ENCODE results near the gene TXNDC9. TPM values are rescaled to one million over a fixed set of nuclear protein-coding genes. Genes with fewer than 3 reads are reported as not detected.
"Not testable (repeated sequence)": the region's sequence is repeated elsewhere in the genome, so short reads cannot be mapped to it uniquely, and the experiment has no call there.

The TXNDC9 gene
- total RNA-seq, 1 experiment from 2014 or later, result 31.0 TPM

GRCh38 chr2:99317161-99317872 lies 18.8 kb downstream of the TXNDC9 start:
- no peaks in the 10 kb centered on the region for H3K9me3 Mint-ChIP-seq
- TF ChIP-seq, protein P1, sequence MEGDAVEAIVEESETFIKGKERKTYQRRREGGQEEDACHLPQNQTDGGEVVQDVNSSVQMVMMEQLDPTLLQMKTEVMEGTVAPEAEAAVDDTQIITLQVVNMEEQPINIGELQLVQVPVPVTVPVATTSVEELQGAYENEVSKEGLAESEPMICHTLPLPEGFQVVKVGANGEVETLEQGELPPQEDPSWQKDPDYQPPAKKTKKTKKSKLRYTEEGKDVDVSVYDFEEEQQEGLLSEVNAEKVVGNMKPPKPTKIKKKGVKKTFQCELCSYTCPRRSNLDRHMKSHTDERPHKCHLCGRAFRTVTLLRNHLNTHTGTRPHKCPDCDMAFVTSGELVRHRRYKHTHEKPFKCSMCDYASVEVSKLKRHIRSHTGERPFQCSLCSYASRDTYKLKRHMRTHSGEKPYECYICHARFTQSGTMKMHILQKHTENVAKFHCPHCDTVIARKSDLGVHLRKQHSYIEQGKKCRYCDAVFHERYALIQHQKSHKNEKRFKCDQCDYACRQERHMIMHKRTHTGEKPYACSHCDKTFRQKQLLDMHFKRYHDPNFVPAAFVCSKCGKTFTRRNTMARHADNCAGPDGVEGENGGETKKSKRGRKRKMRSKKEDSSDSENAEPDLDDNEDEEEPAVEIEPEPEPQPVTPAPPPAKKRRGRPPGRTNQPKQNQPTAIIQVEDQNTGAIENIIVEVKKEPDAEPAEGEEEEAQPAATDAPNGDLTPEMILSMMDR (IDR thresholded peaks at IDR 0.05), result no peak
- TF ChIP-seq NR2C2 (CRISPR knock-in tag; IDR thresholded peaks at IDR 0.05) (no peak), NR3C1 (CRISPR knock-in tag; conservative IDR thresholded peaks at IDR 0.05; ENCODE audit: low read depth) (no peak), CBFB (CRISPR knock-in tag; IDR thresholded peaks at IDR 0.05; ENCODE audit: low read depth) (no peak), MXD4 (CRISPR knock-in tag; IDR thresholded peaks at IDR 0.05; ENCODE audit: borderline replicate concordance) (no peak), ZSCAN18 (CRISPR knock-in tag; IDR thresholded peaks at IDR 0.05) (no peak)
- no peaks in the 10 kb centered on the region for H3K4me1 Mint-ChIP-seq
- no peak for DNase-seq (ENCODE audit: low spot score)
- H3K27ac Mint-ChIP-seq, result no peak overlapping the region
- ChIA-PET CTCF (interaction anchor here (1.3 kb wide), 1 partner anchor 19 kb away, joined by 4 read pairs; the partner anchor contains the start of genes EIF5B and TXNDC9), POLR2A (no interaction called here)
- no peak overlapping the region for H3K4me3 Mint-ChIP-seq
- no peak for ATAC-seq
- H3K36me3 Mint-ChIP-seq, result peaks cover 42% of the 10 kb centered on the region
- no peaks in the 10 kb centered on the region for H3K27me3 Mint-ChIP-seq (ENCODE audit: low read depth)

- POLR2A ChIA-PET; H3K27me3 Mint-ChIP-seq (ENCODE audit: low read depth); H3K36me3 Mint-ChIP-seq: not testable (repeated sequence)
Observed at GRCh38 chr2:99301097-99301496, 35.0 kb downstream of the TXNDC9 start, which contains the start of gene LYG1. Gene LYG1 (minus strand): TSS chr2:99301197. CDS start chr2:99295670, 5,527 bp downstream.

DNA sequence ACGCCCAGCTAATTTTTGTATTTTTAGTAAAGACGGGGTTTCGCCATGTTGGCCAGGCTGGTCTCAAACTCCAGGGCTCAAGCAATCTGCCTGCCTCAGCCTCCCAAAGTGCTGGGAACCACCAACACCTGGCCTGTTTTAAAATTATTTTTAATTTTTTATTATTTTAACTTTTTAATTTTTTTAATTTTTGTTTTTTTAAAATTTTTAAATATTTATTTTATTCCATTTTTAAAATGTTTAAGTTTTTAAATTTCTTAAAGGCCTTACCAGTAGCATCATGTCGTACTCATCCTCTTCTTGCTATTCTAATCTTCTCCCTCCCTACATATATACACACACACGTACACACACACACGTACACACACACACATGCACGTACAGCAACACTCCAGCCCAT lies 36.6 kb downstream of the TXNDC9 start:
- Mint-ChIP-seq H3K4me1 (no peaks in the 10 kb centered on the region), H3K27ac (no peak overlapping the region), H3K4me3 (no peak overlapping the region), H3K27me3 (ENCODE audit: low read depth) (no peaks in the 10 kb centered on the region; the same call in 1 of the 2 replicates), H3K36me3 (0 out of 2 replicates have a peak, but pooled peaks cover 3% of the 10 kb centered on the region), H3K9me3 (peaks cover 7% of the 10 kb centered on the region; the same call in 1 of the 2 replicates)
- ChIA-PET POLR2A (no interaction called here), CTCF (no interaction called here)
- no peak for TF ChIP-seq HMGXB4 (CRISPR knock-in tag; IDR thresholded peaks at IDR 0.05)
- peak; percentile 98 for TF ChIP-seq HMGA2 (CRISPR knock-in tag; IDR thresholded peaks at IDR 0.05)
- ATAC-seq (no peak), DNase-seq (ENCODE audit: low spot score) (no peak)

More at GRCh38 chr2:99301097-99301496, 35.0 kb downstream of the TXNDC9 start, which contains the start of gene LYG1:
- CTCF ChIA-PET; H3K9me3 Mint-ChIP-seq; ATAC-seq; DNase-seq (ENCODE audit: low spot score); H3K4me1 Mint-ChIP-seq; H3K4me3 Mint-ChIP-seq; H3K27ac Mint-ChIP-seq: not testable (repeated sequence)

DNA sequence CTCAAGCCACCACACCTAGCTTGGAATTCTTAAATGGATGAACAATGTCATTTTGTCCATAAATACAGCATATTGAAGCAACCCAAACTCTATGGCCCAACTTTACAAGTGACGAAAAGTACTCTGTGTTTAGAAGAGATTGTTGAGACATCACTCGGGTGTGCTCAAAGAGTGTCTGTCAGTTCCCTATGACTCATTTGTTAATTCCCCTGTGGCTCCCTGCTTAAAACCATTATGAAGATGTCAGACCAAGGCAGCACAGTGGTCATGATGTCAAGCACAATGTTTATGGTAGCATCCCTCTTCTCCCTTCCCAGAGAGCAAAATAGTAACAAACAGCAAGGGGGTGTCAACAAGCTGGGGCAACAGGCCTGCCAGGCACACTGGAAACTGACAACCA lies 38.1 kb downstream of the TXNDC9 start:
- no peak for ATAC-seq
- POLR2A ChIA-PET, result no interaction called here
- Mint-ChIP-seq H3K27ac (no peak overlapping the region), H3K4me3 (no peak overlapping the region), H3K27me3 (ENCODE audit: low read depth) (no peaks in the 10 kb centered on the region; the same call in 1 of the 2 replicates), H3K4me1 (no peaks in the 10 kb centered on the region), H3K36me3 (no peaks in the 10 kb centered on the region), H3K9me3 (peaks cover 7% of the 10 kb centered on the region; the same call in 1 of the 2 replicates)
- CTCF ChIA-PET, result no interaction called here
- no peak for TF ChIP-seq CREM (CRISPR knock-in tag; IDR thresholded peaks at IDR 0.05)
- no peak for TF ChIP-seq TP53 (CRISPR knock-in tag; IDR thresholded peaks at IDR 0.05)
- TF ChIP-seq HMGXB4 (CRISPR knock-in tag; IDR thresholded peaks at IDR 0.05), result no peak
- TF ChIP-seq NR2C2 (CRISPR knock-in tag; IDR thresholded peaks at IDR 0.05), result no peak
- no peak for TF ChIP-seq FOXP1 (CRISPR knock-in tag; IDR thresholded peaks at IDR 0.05; ENCODE audit: borderline replicate concordance)
- TF ChIP-seq ELF4 (CRISPR knock-in tag; IDR thresholded peaks at IDR 0.05; ENCODE audit: low read depth), result no peak
- TF ChIP-seq TEAD4 (CRISPR knock-in tag; IDR thresholded peaks at IDR 0.05), result no peak
- TF ChIP-seq ETV6 (CRISPR knock-in tag; IDR thresholded peaks at IDR 0.05), result no peak
- TF ChIP-seq, protein P2, sequence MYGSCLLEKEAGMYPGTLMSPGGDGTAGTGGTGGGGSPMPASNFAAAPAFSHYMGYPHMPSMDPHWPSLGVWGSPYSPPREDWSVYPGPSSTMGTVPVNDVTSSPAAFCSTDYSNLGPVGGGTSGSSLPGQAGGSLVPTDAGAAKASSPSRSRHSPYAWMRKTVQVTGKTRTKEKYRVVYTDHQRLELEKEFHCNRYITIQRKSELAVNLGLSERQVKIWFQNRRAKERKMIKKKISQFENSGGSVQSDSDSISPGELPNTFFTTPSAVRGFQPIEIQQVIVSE (CRISPR knock-in tag; IDR thresholded peaks at IDR 0.05; ENCODE audit: borderline replicate concordance), result no peak
- TF ChIP-seq RORB (CRISPR knock-in tag; IDR thresholded peaks at IDR 0.05), result no peak
- TF ChIP-seq, protein P3, sequence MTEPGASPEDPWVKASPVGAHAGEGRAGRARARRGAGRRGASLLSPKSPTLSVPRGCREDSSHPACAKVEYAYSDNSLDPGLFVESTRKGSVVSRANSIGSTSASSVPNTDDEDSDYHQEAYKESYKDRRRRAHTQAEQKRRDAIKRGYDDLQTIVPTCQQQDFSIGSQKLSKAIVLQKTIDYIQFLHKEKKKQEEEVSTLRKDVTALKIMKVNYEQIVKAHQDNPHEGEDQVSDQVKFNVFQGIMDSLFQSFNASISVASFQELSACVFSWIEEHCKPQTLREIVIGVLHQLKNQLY (CRISPR knock-in tag; IDR thresholded peaks at IDR 0.05), result no peak
- TF ChIP-seq RELA (CRISPR knock-in tag; IDR thresholded peaks at IDR 0.05; ENCODE audit: borderline replicate concordance), result no peak
- no peak for TF ChIP-seq MYBL2 (CRISPR knock-in tag; IDR thresholded peaks at IDR 0.05)
- DNase-seq (ENCODE audit: low spot score), result no peak
